GM12892 (cell line): ENCODE data around the gene TAB3.

Source experiments
- DNase-seq: peaks from one replicate; pipeline ENCODE4 v3.0.0; 2011; ENCODE audit not compliant: insufficient read length
- FAIRE-seq: peaks from 2 replicates; lab custom pipeline; 2011; peaks lifted over from hg19 to GRCh38; lab: Jason Lieb, UNC
- POLR2A ChIP-seq: IDR thresholded peaks from 2 replicates; pipeline ENCODE4 v1.6.1; 2011; ENCODE audit warnings: low read depth, low read length, control low read depth
- POLR2AphosphoS5 ChIP-seq: IDR thresholded peaks from 2 replicates; pipeline ENCODE4 v1.6.1; 2011; ENCODE audit warnings: low read depth, low read length, control low read depth
- TAF1 ChIP-seq: IDR thresholded peaks from 2 replicates; pipeline ENCODE4 v1.6.1; 2011; ENCODE audit warnings: low read depth, mild to moderate bottlenecking, control low read depth, low read length, borderline replicate concordance

Gene TAB3

DNA sequence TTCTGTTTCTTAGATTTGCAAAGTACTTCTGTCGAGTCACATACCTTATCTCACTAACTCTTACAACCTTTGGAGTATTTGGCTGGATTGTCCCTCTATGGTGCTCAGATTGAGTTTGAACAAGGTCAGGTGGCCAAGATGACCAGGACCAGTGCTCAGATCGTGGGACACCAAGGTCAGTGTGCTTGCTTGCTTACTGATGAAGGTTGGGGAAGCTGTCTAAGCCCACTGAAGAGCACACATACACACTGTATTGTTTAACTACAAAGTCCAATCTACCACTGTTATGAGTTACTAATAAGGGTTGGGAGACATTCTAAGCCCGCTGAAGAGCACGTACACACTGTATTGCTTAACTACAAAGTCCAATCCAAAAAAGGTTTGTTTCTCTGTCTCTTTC is 53.7 kb downstream of the TAB3 start:
- no peak for TF ChIP-seq POLR2A
- no peak for TF ChIP-seq POLR2AphosphoS5
- TF ChIP-seq TAF1: no peak
- DNase-seq (no peak), FAIRE-seq (no peak)

DNA sequence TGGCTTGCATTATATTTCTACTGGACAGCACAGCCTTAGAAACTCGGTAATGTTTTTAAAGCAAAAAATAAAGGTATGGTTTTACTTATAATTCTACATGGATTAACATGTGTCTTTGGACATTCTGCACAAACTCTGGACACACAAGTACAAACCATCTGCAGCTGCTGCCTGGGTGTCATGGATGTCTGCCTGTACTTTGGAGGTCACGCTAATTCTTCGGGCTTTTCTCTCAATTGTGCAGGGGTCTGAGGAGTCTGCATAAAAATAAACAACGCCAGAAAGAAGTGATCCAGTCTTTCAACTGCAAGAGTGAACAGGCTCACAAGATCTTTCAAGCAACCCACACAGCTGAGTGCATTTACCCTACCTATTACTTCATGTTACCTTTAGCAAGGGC is 55.2 kb downstream of the TAB3 start:
- TF ChIP-seq POLR2A (no peak), POLR2AphosphoS5 (no peak)
- no peak for FAIRE-seq

DNA sequence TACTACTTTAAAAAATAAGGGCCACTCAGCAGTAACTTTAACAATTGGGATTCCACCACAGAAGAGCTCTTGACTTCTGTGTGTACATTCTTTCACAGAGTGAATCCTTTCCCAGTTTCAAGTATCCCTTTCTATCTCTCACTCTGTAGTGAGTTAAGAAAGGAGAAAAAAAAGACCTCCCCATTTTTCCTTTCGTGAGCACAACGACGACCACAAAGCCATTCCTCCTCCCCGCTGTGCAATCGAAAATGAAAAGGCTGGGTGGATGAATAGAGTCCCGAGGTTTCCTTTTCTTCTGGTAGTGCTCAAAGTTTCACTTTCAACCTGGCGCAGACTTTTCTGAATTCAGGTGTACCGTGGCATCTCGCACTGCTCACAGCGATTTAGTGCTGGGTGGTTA is 58.0 kb downstream of the TAB3 start:
- no peak for DNase-seq
- TF ChIP-seq POLR2AphosphoS5 (no peak), POLR2A (no peak), TAF1 (no peak)
- no peak for FAIRE-seq

More for the DNA sequence above, 55.2 kb downstream of the TAB3 start:
- DNase-seq: no peak

DNA sequence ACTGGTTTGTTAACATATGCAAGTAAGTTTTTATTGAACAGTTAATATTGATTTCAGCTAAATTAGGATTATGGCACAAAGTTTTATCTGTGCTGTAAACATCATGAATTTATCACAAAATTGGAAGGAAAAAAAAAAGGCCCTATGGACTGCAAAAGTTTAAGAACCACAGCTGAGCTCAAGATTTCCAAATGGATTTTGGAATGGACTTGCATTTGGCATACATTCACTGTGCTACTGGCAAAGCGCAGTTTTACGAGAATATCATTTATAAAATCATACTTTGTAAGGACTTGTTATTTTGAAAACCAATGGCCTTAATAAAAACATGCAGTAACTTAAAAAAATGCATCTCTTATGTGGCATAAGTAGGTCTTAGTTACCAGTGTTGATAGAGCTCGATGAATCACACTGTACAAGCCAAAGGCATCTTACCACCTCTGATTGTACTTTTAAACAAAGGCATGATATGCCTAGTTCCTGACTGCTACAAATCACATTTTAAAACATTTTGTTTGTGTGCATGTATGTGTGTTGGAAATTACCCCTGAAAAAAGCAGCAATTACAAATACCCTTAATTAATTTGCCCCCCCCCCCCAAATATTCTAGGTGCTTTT is 58.6 kb downstream of the TAB3 start:
- FAIRE-seq (no peak), DNase-seq (no peak)
- no peak for TF ChIP-seq POLR2AphosphoS5
- no peak for TF ChIP-seq TAF1

DNA sequence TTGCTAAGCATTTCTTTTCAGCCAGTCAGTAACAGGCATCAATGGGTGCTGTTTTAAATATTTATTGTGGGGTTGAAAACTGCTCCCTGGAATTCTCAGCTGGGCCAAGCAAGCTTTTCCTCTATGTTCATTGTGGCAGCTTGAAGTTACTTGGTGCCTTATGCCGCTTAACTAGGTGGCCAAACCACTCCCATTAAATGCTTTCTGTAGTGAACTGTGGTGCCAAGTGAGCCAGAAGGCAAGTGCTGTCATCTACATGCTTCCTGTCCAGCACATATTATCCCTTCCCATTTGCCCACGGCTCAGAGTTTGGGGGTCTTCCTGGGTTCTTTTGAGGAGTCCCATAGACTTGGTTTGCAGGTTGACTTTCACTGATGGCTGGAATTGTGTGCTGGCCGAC is 64.8 kb downstream of the TAB3 start:
- TF ChIP-seq POLR2A: no peak
- TF ChIP-seq TAF1: no peak
- TF ChIP-seq POLR2AphosphoS5: no peak
- FAIRE-seq (no peak), DNase-seq (no peak)

DNA sequence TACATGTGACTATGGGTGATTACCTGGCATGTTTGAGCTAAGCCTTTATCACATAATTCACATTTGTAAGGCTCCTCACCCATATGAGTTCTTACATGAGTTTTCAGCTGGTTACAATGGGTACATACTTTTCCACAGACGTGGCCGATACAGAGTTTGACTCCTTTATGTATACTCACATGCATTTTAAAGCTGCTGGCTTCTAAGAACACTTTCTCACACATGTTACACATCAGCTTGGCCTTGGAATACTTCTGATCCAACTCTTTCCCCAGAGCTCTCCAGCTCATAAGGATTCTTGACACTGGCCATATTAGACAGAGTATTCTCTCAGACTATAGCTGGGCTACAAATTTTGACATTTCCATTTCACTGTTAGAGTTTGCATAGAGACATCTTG is 66.3 kb downstream of the TAB3 start:
- TF ChIP-seq TAF1 (no peak), POLR2AphosphoS5 (no peak), POLR2A (no peak)
- DNase-seq (no peak), FAIRE-seq (no peak)

DNA sequence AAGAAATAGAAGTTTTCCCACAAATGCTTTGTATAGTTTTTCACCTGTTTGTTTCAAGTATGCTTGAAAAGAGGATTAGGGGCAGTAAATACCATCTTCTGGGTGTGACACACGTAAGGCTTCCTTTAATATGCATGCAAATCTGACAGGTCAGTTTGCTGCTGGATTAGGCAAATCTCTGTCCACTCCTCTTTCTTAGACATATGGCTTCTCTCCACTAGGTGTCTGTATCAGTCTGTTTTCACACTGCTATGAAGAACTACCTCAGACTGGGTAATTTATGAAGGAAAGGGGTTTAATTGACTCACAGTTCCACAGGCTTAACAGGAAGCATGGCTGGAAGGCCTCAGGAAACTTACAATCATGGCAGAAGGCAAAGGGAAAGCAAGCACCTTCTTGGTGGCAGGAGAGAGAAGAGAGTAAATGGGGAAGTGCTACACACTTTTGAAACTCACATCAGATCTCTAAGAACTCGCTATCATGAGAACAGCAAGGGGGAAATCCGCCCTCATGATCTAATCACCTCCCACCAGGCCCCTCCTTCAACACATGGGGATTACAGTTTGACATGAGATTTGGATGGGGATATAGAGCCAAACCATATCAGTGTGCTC is 66.9 kb downstream of the TAB3 start:
- FAIRE-seq (no peak), DNase-seq (no peak)
- no peak for TF ChIP-seq POLR2A
- no peak for TF ChIP-seq TAF1
- no peak for TF ChIP-seq POLR2AphosphoS5

DNA sequence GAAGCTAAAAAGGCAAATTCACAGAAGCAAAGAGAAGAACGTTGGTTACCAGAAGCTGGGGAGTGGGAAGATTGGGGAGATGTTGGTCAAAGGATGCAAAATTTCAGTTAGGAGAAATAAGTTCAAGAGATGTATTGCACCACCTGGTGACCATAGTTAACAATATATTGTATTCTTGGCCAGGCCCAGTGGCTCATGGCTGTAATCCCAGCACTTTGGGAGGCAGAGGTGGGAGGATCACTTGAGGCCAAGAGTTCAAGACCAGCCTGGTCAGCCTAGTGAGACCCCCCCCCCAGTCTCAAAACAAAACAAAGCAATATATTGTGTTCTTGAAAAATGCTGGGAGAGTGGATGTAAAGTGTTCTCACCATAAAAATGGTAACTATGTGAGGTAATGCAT is 67.9 kb downstream of the TAB3 start:
- DNase-seq: no peak
- no peak for TF ChIP-seq POLR2AphosphoS5
- TF ChIP-seq TAF1: no peak
- no peak for TF ChIP-seq POLR2A
- FAIRE-seq: no peak

DNA sequence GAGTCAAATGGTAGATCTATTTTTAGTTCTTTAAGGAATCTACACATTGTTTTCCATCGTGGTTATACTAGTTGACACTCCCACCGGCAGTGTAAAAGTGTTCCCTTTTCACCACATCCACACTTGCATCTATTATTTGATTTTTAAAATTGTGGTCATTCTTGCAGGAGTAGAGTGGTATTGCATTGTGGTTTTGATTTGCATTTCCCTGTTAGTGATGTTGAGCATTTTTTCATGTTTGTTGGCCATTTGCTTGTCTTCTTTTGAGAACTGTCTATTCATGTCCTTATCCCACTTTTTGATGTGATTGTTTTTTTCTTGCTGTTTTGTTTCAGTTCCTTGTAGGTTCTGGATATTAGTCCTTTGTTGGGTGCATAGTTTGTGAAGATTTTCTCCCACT is 70.0 kb downstream of the TAB3 start:
- FAIRE-seq (no peak), DNase-seq (no peak)
- TF ChIP-seq TAF1: no peak
- TF ChIP-seq POLR2A: no peak
- TF ChIP-seq POLR2AphosphoS5: no peak

DNA sequence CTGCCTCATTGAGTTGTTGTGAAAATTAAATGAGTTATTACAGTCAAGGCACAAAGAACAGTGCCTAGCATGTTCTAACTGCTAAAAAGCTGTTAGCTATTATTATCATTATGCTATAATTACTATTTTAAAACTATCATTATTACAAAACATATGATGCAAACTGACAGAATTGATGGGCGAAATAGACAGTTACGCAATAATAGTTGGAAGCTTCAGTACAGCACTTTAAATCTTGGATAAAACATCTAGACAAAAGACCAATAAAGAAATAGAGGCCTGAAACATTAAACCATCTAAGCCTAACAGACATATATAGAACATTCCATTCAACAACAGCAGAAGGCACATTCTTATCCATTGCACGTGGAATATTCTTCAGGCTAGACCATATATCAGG is 73.0 kb downstream of the TAB3 start:
- FAIRE-seq (no peak), DNase-seq (no peak)
- TF ChIP-seq POLR2A (no peak), POLR2AphosphoS5 (no peak), TAF1 (no peak)

DNA sequence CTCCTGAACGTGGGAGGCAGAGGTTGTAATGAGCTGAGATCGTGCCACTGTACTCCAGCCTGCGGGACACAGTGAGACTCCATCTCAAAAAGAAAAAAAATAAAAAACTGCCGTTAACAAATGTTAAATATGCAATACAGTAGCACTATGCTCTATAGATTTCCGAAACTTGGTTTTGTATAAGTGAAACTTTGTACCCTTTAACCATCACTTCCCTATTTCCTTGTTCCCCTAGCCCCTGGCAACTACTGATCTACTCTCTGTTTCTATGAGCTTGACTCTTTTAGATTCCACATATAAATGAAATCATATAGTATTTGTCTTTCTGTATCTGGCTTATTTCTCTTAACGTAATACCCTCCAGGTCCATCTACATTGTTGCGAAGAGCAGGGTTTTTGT is 74.1 kb downstream of the TAB3 start:
- FAIRE-seq (no peak), DNase-seq (no peak)
- no peak for TF ChIP-seq TAF1
- no peak for TF ChIP-seq POLR2AphosphoS5
- no peak for TF ChIP-seq POLR2A

DNA sequence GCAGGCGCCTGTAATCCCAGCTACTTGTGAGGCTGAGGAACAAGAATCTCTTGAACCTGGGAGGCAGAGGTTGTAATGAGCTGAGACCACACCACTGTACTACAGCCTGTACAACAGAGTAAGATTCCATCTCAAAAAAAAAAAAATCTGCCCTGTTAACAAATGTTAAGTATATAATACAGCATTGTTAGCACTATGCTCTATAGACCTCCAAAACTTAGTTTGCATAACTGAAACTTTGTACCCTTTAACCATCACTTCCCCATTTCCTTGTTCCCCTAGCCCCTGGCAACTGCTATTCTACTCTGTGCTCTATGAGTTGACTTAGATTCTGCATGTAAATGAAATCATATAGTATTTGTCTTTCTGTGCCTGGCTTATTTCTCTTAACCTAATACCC is 76.7 kb downstream of the TAB3 start:
- DNase-seq: no peak
- TF ChIP-seq TAF1: no peak
- no peak for TF ChIP-seq POLR2AphosphoS5
- no peak for FAIRE-seq

DNA sequence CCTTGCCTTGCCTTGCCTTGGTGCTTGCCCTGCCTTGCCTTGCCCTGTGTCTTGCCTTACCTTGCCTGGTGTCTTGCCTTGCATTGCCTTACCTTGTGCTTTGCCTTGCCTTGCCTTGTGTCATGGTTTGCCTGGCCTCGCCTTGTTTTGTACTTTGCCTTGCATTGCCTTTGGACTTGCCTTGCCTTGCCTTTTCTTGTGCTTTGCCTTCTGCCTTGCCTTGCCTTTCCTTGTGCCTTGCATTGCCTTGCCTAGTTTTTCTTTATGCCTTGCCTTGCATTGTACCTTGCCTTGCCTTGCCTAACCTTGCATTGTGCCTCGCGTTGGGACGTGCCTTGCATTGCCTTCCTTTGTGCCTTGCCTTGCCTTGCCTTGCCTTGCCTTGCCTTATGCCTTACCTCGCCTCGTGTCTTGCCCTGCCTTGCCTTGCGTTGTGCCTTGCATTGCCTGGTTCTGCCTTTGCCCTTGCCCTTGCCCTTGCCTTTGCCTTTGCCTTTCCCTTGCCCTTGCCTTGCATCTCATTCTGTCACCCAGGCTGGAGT is 82.8 kb downstream of the TAB3 start:
- TF ChIP-seq TAF1 (no peak), POLR2AphosphoS5 (no peak), POLR2A (no peak)
- DNase-seq (no peak), FAIRE-seq (no peak)

DNA sequence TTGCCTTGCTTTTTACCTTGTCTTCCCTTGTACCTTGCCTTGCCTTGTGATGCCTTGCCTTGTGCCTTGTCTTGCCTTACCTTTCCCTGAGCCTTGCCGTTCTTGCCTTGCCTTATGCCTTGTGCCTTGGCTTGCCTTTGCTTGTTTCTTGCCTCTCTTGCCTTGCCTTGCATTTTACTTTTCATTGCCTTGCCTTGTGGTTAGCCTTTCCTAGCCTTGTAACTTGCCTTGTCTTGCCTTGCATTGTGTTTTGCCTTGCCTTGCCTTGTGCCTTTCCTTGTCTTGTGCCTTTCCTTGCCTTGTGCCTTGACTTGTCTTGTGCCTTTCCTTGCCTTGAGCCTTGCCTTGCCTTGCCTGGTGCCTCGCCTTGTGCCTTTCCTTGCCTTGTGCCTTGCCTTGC is 84.6 kb downstream of the TAB3 start:
- DNase-seq: no peak
- FAIRE-seq: no peak
- no peak for TF ChIP-seq POLR2AphosphoS5
- no peak for TF ChIP-seq TAF1
- no peak for TF ChIP-seq POLR2A
